ENCODE data around the gene SERPINE1. TPM values are rescaled to one million over a fixed set of nuclear protein-coding genes. Genes with fewer than 3 reads are reported as not detected.
A peak's percentile ranks its signal among the peaks of the same experiment; 100 is the strongest.
"Not testable (repeated sequence)": the region's sequence is repeated elsewhere in the genome, so short reads cannot be mapped to it uniquely, and the experiment has no call there.

The SERPINE1 gene
- polyA plus RNA-seq, 3 donors = 17.2 to 110 (median 29.5) TPM

DNA sequence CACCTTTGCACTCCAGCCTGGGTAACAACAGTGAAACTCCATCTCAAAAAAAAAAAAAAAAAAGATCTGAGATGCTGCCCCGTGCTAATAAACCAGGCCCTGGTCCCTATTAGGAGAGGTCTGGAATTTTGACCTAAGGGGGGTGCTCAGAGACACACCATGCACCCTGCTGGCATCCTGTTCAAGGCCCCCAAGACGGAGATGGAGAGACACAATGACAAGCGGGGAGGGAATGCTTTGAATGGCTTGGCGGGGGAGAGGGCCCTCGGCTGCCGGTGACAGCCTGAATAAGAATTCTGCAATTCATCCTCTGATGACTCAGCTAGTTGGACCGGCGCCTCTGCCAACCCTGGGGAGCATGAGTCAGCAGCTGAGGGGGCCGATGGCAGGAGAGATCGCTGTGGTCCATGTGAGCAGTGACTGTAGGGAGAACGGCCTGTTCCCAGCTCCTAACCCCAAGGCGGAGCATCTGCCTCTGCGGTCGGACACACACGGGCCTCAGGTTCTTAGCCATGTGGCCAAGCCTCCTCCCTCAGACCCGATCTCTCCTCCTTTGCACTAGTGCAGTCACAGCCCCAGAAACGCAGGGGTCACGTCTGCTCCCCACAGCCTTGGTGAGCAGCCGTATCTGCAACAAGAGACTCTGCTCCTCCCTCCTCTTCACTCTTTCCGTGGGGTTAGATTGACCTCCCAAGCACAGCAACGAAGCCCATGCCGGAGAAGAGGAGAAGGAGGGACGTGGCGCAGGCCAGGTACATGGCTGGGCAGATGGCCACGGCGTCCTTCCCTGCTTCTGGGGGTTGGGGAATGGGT is 26.7 kb upstream of the SERPINE1 start:
- WGBS, 3 donors = 18 to 24% (median 21%) methylated on average over 26 of the region's 26 CpGs
- peak overlapping the region; percentile 65 for H3K27ac ChIP-seq (ENCODE audit: low read depth, low read length)

DNA sequence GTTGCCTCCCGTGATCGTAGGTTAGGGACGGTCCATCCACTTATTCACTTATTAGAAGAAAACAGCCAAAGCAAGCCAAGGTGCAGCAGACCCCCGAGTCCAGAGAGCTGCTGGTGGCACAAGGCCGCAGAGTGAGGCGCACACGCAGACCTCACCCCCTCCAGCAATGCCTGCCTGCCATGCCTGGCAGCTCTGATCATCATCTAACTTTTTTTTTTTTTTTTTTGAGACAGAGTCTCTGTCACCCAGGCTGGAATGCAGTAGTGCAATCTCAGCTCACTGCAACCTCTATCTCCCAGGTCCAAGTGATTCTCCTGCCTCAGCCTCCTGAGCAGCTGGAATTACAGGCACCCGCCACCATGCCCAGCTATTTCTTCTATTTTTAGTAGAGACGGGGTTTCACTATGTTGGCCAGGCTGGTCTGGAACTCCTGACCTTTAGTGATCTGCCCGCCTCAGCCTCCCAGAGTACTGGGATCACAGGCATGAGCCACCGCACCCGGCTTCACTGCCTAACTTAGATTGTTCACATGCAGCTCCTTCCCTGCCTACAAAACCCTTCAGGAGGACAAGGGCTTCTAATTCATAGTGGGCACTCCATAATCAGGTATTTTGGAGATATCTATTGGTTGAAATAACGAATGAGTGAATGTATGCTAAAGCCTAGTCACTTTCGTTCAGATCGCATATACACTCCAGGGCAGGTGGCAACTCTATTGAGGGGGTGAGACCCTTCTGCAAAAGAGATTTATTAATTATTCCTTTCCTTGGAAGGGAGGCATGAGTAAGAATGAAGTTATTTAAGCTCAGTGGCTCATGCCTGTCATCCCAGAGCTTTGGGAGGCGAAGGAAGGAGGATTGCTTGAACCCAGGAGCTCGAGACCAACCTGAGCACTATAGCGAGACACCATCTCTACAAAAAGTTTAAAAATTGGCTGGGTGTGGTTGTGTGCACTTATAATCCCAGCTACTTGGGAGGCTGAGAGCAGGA is 25.8 kb upstream of the SERPINE1 start:
- 82 to 93% (median 90%) methylated on average over 18 of the region's 18 CpGs for WGBS, 3 donors
- peak overlapping the region; percentile 65 for H3K27ac ChIP-seq (ENCODE audit: low read depth, low read length)

DNA sequence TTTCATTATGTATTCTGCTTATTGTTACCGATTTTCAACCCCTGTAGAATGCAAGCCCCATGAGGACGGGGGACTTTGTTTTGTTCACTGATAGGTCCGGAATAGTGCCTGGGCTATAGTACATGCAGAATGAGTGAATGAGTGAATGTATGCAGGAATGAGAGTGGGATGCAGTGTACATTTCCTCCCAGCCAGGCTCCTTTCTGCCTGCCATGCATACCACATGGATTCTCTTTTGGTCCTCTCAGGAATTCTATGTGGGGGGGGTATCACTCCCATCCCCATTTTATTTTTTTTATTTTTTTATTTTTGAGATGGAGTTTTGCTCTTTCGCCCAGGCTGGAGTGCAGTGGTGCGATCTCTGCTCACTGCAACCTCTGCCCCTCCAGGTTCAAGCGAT is 24.9 kb upstream of the SERPINE1 start:
- 85 to 95% (median 91%) methylated on average over 6 of the region's 6 CpGs for WGBS, 3 donors
- H3K27ac ChIP-seq (ENCODE audit: low read depth, low read length) = no peak overlapping the region

DNA sequence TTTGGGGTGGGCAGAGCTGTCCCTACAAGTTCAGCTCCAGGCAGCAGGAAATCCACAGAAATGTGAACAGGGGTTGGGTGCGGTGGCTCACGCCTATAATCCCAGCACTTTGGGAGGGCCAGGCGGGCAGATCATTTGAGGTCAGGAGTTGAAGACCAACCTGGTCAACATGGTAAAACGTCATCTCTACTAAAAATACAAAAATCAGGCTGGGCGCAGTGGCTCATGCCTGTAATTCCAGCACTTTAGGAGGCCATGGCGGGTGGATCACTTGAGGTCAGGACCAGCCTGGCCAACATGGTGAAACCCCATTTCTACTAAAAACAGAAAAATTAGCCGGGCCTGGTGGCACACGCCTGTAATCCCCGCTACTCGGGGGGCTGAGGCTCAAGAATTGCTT is 23.2 kb upstream of the SERPINE1 start:
- H3K27ac ChIP-seq (ENCODE audit: low read depth, low read length) = not testable (repeated sequence)
- WGBS, 3 donors = 83 to 91% (median 86%) methylated on average over 10 of the region's 10 CpGs

DNA sequence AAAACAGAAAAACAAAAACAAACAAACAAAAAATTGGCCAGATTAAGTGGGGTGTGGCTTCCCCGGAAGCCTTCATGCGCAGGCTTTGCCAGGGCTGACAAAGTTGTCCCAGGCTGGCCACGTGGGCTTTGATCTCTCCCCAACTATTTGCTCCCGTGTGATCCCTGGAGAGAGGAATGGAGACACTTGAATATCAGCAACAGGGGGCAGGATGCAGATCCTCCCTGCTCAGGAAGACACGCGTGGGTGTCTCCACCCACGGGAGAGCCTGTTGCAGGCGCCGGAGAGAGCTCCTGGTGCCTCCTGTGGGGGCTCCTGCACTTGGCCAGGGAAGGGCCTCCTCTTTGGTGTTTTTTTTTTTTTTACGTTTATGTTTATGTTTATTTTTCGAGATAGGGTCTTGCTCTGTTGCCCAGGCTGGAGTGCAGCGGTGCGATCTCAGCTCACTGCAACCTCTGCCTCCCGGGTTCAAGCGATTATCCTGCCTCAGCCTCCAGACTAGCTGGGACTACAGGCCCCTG is 22.7 kb upstream of the SERPINE1 start:
- WGBS, 3 donors = 60 to 72% (median 67%) methylated on average over 15 of the region's 15 CpGs
- no peak overlapping the region for H3K27ac ChIP-seq (ENCODE audit: low read depth, low read length)

DNA sequence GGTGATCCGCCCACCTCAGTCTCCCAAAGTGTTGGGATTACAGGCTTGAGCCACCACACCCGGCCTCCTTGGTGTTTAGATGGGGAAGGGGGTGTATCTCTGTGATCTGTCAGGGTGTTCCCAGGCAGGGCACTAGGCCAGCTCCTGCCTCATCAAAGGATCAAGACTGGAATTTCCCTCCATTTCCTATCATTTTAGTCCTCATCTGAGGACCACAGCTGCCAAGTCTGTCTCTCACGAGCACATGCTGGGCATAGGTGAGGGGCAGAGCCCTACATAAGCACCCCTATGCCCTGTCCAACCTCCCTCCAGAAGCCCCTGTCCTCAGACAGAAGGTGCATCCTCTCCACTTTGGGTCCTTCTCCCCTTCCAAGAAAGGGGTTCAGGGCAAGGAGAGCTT is 22.1 kb upstream of the SERPINE1 start:
- no peak overlapping the region for H3K27ac ChIP-seq (ENCODE audit: low read depth, low read length)
- WGBS, 3 donors = 64 to 71% (median 67%) methylated on average over 3 of the region's 3 CpGs

DNA sequence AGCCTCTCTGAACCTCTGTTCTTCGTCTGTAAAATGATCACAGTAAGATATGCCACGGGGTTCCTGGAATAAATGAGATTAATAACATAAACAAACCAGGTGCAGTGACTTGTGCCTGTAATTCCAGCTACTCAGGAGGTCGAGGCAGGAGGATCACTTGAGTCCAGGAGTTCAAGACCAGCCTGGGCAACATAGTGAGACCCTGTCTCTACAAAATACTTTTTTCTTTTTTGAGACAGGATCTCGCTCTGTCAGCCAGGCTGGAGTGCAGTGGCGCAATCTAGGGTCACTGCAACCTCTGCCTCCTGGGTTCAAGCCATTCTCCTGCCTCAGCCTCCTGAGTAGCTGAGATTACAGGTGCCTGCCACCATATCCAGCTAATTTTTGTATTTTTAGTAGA is 21.7 kb upstream of the SERPINE1 start:
- H3K27ac ChIP-seq (ENCODE audit: low read depth, low read length) = not testable (repeated sequence)
- 73 to 76% (median 73%) methylated on average over 5 of the region's 5 CpGs for WGBS, 3 donors

DNA sequence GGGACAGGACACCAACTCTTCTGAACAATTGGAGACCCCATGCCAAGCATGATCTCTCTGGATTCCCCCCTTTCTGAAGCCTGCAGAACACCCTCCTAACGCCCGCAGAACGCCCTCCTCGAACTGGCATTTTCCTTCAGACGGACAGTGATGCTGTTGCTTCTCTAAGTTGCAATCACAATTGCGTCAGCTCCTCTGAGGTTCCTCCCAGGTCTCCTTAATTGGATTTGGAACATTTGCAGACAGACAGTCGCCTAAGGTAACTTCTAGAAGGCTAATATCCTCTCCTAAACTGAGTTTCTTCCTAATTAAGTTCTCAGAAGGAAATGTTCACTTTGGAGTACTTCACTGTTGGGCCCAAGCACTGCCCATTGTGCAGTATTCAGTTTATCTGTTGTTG is 20.5 kb upstream of the SERPINE1 start:
- WGBS, 3 donors = 66 to 88% (median 69%) methylated on average over 7 of the region's 7 CpGs

DNA sequence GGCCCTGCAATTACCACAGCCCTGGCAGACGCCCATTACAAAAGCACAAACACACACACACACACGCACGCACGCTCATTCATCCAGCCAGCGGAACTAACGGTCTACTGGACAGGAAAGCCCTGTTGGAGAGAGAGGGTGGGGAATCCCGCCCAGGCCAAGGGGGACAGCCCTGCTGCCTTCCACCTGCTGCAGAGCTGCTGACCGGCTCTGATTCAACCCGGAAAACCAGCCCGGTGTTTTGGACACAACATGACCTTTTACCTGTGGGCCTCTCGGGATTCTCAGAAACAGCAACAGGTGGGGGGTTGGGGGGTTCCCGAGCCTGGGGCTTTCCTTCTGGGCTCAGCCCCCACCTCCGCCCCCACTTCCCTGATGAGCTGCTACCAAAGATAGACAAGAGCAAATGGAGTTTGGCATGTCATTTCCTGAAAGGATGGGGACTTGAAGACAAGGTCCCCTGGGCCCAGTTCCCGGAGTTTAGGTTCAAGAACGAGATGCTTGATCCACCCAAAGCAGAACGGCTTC is 18.5 kb upstream of the SERPINE1 start:
- WGBS, 3 donors = 14 to 44% (median 31%) methylated on average over 16 of the region's 16 CpGs
- no peak overlapping the region for H3K27ac ChIP-seq (ENCODE audit: low read depth, low read length)

More for the DNA sequence above, 20.5 kb upstream of the SERPINE1 start:
- no peak overlapping the region for H3K27ac ChIP-seq (ENCODE audit: low read depth, low read length)

DNA sequence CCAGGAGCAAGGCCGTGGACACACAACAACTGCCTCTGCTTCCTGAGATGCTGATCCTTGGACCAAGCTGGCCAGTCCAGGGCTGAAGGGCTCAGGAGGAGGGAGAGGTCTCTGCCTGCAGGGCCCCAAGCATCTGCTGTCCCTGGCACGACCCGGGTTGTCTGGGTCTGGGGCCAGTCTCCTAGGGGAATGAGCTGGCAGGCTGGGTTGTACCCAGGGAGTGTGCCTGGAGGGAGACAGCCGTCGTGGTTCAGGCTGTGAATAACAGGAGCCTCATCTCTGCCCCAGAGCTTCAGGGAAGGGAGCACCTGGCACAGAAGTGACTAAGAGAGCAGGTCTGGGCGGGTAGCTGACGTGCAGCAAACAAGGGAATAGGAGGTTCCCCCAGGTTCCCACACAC is 17.9 kb upstream of the SERPINE1 start:
- 57 to 75% (median 67%) methylated on average over 7 of the region's 7 CpGs for WGBS, 3 donors
- H3K27ac ChIP-seq (ENCODE audit: low read depth, low read length) = no peak overlapping the region

DNA sequence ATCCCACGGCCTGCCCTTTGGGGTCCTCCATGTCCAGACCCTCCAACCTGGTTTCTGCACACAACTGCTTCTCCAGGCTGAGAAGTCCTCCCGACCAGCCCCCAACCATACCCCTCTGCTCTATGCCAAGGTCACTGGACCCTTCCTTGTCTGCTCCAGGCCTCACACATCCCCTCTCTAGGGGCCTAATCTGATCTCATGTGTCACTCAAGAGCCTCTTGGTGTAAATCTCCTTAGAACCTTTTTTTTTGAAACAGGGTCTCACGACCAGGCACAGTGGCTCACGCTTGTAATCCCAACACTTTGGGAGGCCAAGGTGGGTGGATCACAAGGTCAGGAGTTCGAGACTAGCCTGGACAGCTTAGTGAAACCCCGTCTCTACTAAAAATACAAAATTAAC is 17.5 kb upstream of the SERPINE1 start:
- H3K27ac ChIP-seq (ENCODE audit: low read depth, low read length) = no peak overlapping the region
- 76 to 93% (median 91%) methylated on average over 6 of the region's 6 CpGs for WGBS, 3 donors

DNA sequence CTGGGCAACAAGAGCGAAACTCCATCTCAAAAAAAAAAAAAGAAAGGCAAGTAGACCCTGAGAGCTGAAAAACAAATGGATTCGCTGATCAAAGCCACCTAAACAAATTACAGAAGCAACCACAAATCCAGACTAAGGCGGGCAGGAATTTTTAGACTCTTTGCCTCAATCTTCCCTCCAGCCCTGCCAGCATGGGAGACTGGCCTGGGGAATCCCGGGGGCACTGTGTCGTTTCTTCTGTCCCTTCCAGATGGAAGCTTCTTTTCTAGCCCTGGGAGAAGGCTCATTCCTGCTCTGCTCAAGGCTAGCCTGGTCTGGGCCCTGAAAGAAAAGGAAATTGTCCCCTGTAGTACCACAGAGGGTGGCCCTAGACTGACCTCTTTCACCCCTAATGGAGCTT is 15.6 kb upstream of the SERPINE1 start:
- H3K27ac ChIP-seq (ENCODE audit: low read depth, low read length) = no peak overlapping the region
- 89 to 95% (median 89%) methylated on average over 4 to 5 of the region's 5 CpGs for WGBS, 3 donors

DNA sequence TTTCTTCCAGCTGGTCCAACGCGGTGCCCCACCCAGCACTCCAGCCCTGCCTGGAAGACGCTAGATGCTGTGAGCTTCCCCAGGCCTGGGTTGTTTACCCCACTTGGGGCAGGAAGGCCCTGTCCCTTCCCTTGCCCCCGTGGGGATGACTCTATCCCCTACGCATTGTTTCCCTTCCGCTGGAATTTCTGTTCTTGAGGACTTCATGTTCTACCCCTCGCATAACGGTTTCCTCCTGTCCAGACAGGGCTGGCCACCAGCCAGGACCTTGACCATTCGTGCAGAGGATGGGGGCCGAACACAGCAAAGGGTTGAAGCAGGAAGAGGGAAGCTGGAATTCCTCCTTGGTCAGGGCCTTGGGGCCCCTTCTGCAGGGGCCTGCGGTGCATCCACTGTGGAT is 14.7 kb upstream of the SERPINE1 start:
- H3K27ac ChIP-seq (ENCODE audit: low read depth, low read length) = no peak overlapping the region
- 55 to 64% (median 56%) methylated on average over 11 of the region's 11 CpGs for WGBS, 3 donors

DNA sequence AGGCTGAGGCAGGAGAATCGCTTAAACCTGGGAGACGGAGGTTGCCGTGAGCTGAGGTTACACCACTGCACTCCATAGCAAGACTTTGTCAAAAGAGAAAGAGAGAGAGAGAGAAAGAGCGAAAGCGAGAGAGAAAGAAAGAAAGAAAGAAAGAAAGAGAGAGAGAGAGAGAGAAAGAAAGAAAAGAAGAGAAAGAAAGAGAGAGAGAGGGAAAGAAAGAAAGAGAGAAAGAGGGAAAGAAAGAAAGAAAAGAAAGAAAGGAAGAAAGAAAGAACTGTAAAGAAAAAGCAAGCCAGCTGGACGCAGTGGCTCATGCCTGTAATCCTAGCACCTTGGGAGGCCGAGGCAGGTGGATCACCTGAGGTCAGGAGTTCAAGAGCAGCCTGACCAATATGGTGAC is 13.8 kb upstream of the SERPINE1 start:
- H3K27ac ChIP-seq (ENCODE audit: low read depth, low read length) = not testable (repeated sequence)
- 92 to 96% (median 96%) methylated on average over 7 of the region's 7 CpGs for WGBS, 3 donors

DNA sequence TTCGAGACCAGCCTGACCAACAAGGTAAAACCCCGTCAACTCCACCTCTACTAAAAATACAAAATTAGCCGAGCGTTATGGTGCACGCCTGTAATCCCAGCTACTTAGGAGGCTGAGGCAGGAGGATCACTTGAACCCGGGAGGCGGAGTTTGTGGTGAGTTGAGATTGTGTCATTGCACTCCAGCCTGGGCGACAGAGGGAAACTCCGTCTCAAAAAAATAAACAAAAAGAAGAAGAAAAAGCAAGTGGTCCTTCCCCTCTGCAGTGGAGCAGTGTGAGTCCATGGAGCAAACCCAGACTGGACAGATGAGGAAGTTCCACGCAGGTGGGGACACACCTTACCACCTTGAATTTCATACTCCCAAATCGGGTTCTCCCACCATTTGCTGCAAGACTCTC is 13.1 kb upstream of the SERPINE1 start:
- no peak overlapping the region for H3K27ac ChIP-seq (ENCODE audit: low read depth, low read length)
- 75 to 82% (median 81%) methylated on average over 11 of the region's 11 CpGs for WGBS, 3 donors

DNA sequence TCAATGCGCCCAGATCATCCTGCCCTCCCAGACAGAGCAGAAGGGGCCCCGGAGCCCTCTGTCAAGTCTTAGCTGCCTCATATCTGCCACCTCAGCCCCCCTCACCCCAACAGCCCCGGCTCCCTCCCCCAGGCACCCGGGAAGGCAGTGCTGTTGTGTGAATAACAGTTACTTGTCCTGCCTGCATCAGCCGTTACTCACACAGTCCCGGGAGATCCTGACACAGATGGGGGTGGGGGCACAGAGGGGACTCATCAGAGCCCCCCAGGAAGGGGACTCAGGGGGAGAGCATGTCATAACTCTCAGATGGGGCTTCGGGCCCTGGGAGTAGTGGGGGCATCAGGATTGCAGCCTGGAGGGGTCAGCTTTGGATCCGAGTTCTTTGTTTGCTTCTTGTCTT is 12.4 kb upstream of the SERPINE1 start:
- 52 to 72% (median 66%) methylated on average over 8 of the region's 8 CpGs for WGBS, 3 donors
- no peak overlapping the region for H3K27ac ChIP-seq (ENCODE audit: low read depth, low read length)

DNA sequence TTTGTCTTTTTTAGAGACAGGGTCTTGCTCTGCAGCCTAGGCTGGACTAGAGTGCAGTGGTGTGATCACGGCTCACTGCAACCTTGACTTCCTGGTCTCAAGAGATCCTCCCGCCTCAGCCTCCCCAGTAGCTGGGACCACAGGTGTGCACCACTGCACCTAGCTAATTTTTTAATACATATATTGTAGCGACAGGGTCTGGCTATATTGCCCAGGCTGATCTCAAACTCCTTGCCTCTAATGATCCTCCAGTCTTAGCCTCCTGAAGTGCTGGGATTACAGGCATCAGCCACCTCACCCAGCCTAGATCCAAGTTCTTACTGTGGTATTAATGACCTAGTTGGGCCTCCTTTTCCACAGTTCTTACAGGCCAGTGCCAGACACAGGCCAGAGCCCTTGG is 11.7 kb upstream of the SERPINE1 start:
- H3K27ac ChIP-seq (ENCODE audit: low read depth, low read length) = no peak overlapping the region
- 86 to 94% (median 92%) methylated on average over 3 of the region's 3 CpGs for WGBS, 3 donors

DNA sequence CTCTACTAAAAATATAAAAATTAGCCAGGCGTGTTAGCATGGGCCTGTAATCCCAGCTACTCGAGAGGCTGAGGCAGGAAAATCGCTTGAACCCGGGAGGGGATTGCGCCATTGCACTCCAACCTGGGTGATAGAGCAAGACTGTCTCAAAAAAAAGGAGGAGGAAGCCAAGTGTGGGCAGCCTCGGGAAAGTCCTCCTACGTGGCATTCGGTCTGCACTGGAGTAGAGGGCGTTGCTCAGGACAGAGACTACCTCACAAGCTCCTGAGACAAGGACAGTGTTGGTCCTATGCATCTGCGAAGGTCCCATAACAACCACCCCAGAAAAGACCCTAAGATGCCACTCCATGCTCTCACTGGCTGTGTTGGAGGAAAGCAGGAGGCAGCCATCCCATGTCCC is 10.0 kb upstream of the SERPINE1 start:
- 69 to 80% (median 73%) methylated on average over 10 of the region's 10 CpGs for WGBS, 3 donors
- H3K27ac ChIP-seq (ENCODE audit: low read depth, low read length) = no peak overlapping the region

DNA sequence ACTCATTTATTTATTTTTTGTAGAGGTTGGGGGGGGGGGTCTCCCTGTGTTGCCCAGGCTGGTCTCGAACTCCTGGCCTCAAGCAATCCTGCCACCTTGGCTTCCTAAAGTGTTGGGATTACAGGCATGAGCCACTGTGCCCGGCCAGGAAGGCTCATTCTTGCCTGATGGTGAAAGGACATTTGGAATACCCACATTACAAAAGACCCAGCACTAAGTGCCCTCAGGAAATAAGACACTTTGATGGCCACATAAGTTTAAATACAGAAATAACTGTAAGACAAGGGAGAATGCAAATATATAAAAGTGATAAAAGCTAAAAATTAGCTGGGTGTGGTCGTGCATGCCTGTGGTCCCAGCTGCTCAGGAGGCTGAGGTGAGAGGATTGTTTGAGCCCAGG is 8.0 kb upstream of the SERPINE1 start:
- H3K27ac ChIP-seq (ENCODE audit: low read depth, low read length) = no peak overlapping the region
- 84 to 90% (median 89%) methylated on average over 3 of the region's 3 CpGs for WGBS, 3 donors

Measured in adipose tissue (tissue), 3 donors.